ENCODE data around the gene WFDC1.

The WFDC1 gene

DNA sequence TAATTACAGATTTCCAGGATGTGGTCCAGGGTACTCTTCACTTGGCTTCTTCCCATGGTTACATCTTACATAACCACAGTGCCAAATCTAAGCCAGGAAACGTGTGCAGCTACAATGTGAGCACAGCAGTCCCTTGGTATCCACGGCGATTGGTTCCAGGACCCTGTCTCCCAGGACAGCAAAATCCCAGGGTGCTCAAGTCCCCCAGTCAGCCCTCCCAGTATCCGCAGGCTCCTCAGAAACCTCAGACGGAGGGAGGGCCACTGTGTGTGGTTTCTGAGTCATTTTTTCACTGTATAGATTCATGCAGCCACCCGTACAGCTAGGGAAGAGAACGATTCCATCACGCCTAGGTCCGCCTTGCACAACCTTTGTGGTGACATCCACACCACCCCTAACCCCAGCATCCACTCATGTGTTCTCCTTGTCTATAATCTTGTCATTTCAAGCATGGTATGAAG, 62.5 kb downstream of the WFDC1 start:
- FAIRE-seq, result no peak

DNA sequence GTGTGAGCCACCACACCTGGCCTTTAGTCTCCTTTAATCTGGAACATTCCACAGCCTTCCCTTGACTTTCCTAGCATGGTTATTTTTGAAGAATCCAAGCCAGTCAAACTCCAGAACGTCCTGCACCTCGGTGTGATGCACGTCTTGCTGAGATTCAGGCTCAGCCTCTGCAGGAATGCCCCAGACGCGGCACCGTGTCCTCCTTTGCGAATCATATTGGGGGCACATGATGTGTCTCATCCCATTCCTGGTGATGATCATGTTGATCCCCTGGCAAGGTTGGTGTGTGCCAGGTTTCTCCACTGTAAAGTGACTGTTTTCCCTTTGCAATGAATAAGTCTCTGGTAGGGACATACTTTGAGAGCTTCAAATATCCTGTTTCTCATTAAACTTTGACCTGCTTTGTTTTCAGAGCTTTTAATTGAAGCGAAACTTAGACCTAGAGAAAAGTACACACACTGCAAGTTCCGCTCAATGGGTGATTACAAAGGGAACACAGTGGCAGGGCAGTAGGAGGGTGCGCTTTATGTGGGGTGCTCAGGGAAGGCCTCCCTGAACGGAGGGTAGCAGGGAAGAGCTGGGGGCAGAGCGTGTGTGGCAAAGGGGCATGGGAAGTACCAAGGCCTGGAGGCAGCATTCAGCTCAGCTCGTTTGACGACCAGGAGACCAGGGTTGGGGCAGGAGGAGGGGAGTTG, 64.1 kb downstream of the WFDC1 start:
- no peak for FAIRE-seq

DNA sequence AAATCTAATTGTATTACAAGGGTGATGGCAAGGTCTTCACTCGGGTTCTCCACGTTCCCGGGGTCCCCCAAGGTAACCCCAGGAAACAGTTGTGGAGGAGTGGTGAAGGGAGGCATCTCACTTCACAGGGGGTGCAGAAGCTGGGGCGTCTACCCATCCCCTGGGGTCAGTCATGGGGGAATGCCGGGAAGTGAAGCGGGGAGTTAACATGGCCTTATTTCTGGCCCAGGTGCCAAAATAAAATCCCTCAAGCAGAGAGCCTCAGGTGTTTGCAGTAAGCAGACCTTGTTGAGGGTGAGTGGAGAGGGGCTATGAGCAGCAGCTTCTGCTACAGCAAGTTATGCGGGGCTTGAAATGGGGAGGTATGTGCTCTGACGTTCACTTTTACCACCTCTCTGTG, 64.6 kb downstream of the WFDC1 start:
- FAIRE-seq, result no peak

DNA sequence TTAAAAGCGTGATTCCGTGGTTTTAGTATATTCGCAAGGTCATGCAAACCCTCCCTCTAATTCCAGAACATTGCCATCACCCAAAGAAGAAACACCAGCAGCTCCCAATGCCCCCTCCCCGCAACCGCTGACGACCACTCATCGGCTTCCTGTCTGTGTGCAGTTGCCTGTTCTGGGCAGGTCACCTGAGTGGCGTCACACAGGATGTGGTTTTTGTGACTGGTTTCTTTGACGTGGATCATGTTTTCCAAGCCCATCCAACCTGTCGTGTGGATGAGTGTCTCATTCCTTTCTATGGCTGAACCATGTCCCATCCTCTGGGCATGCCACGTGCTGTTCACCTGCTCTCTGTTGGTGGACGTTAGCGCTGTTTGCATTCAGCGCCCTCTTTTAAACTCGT, 65.5 kb downstream of the WFDC1 start:
- FAIRE-seq, result no peak

DNA sequence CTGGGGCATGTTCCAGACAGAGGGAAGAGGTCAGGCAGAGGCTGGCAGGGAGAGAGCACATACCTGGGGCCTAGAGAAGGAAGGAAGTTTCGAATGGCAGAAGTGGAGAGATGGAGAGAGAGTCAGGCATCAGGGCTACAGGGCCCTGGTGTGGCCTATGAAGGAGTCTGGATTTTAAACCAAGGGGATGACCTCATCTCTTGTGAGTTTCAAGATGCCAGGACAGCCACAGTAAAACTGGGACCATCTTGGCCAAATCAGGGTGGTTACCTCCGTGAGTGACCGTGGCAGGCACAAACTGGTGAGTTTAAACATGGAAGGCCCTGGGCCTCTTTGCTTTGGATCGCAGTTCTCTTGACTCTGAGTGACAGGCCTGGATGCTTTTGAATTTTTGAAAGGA, 66.1 kb downstream of the WFDC1 start:
- no peak for FAIRE-seq

DNA sequence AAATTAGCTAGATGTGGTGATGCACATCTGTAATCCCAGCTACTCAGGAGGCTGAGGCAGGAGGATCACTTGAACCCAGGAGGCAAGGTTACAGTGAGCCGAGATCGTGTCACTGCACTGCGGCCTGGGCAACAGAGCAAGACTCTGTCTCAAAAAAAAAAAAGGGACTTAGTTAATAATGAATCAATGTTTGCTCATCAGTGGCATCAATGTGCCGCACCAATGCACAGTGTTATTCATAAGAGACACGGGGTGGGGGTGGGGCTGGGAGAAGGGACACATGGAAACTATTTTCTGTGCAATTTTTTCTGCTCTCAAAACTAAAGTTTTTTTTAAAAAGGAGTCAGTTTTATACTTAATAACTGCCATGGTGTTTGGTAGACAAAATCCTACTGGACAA, 66.9 kb downstream of the WFDC1 start:
- FAIRE-seq, result no peak

DNA sequence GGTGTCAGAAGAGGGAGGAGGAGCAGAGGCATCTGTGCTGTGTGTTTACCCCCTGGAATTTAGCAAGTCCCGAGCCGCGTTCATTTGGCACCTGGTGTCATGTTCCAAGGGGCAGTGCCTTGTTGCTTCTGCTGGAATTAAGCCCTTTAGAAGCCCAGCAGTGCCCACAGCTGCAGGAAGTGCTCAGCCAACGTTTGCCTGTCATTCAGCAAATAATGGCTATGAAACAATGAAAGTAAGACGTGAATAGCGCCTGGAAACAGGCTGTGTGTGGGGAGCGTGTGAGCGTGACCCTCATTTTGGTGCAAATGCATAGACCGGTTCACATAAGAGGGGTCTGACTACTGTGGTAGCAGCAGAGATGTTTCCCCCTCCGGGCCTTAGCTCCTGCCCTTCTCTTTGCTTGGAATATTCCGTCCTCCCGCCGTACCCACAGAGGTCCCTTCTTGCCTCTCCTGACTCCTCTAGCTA, 67.8 kb downstream of the WFDC1 start:
- FAIRE-seq, result no peak

DNA sequence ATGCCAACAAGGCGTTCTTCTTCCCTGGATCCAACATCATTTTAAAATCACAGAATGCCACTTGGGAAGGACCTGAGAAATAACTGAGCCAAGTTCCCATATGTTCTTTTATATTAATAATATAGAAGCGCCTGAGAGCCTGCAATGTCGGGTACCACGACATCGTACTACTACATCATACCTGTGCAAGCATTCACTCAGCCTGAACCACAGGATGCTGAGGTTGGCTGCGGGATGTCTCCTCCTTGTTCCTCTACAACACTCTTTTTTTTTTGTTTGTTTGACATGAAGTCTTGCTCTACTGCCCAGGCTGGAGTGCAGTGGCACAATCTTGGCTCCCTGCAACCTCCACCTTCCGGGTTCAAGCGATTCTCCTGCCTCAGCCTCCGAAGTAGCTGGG, 71.5 kb downstream of the WFDC1 start:
- no peak for FAIRE-seq

DNA sequence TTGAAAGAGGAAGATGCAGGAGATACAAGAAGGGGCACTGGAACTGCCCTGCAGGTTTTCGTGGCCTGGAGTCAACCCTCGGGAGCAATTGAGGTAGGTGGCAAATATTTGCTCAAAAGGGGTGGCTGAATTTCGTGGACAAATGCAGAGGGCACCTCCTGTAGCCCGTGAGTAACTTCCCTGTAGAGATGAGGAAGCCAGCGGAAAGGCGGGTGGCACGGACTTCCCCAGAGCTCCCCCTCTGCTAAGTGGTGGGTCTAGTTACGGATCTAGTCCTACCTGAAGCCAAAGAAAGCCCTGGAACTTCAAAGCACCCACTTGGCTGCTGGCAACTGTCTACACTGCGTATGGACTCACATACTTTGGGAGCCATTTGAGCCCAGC, 72.6 kb downstream of the WFDC1 start:
- FAIRE-seq, result no peak

DNA sequence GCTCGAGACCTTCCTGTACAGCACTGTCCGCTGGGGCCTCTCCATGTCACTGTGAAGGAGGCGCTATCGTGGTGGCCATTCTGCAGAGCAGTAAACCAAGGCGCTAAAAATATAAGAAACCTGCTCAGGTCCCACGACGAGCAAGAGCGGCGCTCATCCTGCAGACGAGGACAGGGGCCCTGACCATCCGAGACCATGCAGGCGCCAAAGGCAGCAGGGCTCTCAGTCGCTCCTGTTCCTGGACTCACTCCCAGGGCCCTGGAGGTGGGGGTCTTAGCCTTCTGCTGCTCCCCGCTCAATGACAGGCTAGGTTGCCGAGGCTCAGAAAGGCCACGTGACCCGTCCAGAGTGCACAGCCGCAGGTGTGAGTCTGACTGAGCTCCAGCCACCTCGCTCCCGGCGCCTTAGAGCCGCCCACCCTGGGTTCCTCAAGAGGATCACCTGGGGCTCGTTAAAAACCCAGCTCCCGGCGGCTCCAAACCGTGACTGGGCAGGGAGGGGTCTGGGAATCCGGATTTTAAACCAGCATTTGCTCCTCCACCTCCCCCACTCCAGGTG, 73.2 kb downstream of the WFDC1 start:
- FAIRE-seq, result no peak

DNA sequence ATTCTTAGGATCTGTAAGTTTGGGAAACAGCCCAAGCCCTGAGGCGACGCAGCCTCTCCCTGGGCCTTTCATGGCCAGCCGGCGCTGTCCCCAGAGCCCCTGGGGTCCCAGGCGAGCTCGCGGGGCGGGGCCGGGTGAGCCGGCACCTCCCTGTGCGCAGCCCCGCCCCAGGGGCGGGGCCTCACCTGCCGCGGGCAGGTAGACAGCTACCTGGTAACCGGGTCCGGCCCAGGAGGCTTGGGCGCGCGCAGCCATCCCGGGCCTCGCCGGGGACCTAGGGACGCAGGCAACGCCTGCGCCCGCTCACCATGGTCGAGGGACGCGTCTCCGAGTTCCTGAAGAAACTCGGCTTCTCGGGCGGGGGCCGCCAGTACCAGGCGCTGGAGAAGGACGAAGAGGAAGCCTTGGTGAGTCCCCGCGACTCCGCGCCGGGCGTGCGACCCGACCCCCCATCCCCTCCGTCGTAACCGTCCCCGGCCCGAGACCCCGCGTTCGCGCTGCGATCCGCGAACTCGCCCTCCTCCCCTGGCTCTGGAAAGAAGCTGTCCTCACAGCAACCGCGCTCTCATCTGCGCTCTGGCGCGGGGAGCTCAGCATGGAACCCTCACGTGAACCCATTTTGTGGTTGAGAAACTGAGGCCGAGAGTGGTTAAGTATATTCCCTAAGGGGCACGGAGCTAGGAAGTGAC, 73.8 kb downstream of the WFDC1 start, which contains the start of gene ATP2C2:
Gene ATP2C2 (plus strand): TSS at position 231 of the 689 bp plus-strand sequence. CDS start 78 bp downstream, at position 309.
- FAIRE-seq, result no peak

DNA sequence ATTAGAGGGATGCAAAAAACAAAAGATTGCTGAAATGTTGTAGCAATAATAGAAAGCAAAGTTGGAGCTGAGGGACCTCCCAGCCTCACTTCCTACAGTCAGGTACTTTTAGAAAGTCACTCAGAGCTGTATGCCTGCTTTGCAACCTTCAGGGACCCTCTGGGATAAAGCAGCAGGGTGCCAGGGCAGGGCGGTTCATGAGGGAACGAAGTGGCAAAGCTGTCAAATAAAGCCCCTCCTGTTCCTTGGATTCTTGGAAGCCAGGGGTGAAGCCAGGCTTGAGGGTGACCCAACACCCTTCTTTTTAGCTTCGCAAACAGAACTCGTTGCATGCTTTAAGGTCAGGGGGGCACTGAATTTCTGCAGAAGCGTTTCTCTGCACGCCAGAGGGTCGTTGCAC, 74.4 kb downstream of the WFDC1 start:
- no peak for FAIRE-seq

DNA sequence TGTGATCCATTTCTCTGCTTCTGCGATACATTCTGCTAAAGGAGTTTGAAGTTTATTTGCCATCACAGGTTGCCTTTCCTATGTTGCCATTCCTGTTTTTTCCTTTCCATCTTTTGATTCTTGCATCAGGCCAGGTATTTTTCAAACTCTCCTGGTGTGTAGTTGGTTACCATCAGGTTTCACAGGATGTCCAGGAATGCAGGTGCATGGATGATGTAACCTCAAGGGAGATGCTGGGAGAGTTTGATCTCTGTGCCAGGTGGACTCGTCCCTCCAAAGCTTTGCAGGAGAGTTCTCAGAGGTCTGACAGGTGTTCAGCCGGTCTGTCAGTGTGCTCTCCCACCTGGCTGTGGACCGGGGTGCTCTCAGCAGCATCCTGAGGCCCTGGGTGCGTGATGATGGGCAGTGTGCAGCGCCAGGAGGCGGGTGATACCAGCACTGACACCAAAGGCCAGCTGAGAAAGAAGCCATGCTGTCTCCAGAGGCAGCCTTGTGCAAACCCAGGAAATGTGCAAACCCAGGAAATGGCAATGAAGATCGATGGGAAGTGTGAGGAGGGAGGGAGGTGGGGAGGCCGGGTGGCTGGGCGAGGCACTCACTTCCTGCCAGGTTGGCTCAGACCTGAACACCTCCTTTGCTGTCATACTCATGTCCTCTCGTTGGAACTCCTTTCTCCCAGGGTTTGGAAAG, 75.4 kb downstream of the WFDC1 start:
- no peak for FAIRE-seq

DNA sequence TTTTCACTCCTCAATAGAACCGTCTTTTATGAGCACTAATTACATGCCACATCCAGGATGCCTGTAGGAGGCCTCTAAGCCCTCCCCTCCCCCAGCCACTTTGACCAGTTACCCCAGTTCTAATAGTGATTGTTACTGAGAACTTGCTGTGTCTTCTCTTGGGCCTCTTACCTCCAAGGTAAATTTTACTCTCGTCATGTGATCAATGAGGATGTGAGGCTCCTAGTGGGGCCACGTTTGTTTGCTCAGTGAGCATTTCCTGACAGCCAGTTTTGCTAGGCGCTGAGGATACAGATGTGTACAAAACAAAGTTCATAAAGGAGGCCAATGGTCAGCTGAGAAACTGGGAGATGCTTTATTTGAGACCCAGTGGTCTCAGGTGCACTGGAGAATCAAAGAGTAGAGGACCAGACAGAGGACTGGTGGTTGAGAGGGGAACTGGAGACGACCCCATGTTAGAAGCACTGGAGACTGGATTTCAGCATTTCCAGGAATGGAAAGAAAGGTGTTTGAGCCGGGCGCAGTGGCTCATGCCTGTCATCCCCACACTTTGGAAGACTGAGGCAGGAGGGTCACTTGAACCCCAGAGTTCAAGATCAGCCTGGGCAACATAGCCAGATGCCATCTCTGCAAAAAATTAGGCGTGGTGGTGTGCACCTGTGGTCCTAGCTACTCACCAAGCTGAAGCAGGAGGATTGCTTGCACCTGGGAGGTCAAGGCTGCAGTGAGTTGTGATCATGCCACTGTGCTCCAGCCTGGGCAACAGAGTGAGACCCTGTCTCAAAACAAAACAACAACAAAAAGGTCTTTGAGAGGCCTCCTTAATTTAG, 76.3 kb downstream of the WFDC1 start:
- FAIRE-seq, result no peak

DNA sequence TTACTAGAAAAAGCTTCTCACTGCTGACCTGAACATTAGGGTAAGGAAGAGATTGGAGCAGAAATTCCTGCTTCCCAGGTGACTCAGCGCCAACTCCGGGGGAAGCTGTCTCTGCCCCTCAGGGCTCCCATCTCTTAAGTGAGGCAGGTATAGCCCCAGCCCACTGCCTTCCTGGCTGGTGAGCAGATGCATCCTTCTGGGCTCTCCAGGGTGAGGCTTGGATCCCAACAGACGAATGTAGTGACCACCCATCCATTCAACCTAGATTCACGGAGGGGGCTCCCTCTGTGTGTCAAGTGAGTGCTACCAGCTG, 76.8 kb downstream of the WFDC1 start:
- FAIRE-seq, result no peak

DNA sequence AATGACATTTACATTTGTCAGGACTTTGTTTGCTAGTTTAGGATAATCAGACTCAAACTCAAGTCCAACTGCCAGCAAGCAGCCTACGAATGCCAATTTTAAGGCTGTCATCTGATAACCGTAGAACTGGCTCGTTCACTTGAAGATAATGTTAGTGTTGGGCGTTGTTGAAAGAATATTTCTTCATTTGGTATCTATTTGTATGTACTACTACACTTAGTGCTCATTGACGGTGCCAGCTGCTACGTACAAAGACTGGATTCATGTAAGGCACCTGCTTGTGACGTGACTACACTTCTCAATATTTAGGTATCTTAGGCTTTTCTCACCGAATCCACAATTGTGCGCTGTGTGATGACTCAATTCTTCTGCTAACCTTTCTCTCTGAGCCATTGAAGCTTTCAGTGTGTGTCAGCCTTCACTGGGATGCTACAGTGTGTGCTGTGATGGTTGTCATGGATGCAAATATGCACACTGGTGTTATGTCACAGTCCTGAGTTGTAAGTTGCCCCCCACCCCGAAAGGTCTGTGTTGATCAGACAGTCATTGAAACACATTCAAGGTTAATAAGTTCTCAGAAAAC, 79.3 kb downstream of the WFDC1 start:
- FAIRE-seq, result no peak

DNA sequence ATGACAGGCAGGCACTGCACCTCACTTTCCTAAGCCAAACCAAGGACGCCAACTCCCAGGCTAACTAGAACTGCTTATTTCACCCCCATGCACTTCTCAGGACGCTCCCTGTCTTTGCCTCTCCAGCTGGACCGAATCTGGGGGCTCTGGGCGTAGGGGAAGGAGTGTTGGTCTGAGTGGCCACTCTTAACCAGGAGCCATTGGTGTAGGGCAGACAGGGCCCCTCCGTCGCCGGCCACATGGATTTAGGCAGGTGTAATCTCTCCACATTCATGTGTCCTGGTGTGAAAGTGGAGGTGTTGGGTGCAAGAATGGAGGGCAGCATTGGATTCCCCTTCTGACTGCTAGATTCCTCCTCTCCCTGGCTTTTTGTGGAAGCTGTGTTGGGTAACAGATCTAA, 83.4 kb downstream of the WFDC1 start:
- FAIRE-seq, result no peak

DNA sequence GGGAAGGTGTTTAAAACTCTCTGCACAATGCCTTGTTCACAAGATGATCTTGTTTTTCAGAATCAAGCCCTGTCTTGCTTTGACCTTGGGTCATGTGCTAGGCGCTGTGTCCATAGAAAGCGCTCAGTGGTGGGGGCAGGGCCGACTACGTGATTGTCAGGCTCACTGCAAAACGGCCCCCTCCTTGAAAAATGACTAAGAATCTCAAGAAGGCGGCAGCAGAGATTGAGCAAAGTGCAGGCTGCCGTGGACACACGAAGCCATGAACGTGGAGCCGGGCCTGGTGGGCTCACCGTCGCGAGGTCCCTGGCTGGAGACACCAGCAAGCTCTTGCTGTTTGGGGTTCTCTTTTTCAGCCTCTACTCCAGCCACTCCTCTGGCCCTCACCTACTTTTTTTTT, 83.9 kb downstream of the WFDC1 start:
- FAIRE-seq, result no peak

DNA sequence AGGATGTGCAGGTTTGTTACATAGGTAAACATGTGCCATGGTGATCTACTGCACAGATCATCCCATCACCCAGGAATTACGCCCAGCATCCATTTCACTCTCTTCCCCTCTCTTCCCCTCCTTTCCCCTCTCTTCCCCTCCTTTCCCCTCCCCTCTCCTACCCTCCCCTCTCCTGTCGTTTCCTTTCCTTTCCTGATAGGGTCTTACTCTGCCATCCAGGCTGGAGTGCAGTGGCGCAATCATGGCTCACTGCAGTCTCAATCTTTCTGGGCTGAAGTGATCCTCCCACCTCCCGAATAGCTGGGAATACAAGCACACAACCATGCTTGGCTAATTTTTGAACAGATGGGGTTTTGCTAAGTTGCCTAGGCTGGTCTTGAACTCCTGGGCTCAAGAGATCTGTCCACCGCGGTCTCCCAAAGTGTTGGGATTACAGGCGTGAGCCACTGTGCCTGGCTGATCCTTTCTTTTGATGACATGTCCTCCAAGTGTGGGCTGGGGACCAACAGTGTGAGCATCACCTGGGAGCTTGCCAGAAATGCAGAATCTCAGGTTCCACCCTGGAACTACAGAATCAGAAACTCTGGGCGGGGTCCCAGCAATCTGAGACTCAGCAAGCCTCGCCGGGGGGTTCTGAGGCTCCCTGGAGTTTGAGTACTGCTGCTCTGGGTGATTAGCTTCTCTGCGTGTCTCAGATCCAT, 84.5 kb downstream of the WFDC1 start:
- no peak for FAIRE-seq
